HL-60 (cell line): ENCODE results near the gene ANKRD34B.

Experiments used
- DNase-seq, 2 experiments: peaks; one replicate each; pipeline ENCODE4 v3.0.0-alpha.2; 2010 to 2020; ENCODE audit warnings: low read depth in 1 of 2, low spot score in 1 of 2
- H3K27ac ChIP-seq: fragments of 250-450 bp; sonication (Bioruptor Pico); replicated peaks from 2 replicates; pipeline ENCODE4 v1.5.1; 2020; ENCODE audit warnings: mild to moderate bottlenecking, moderate library complexity
- H3K27me3 ChIP-seq: fragments of 250-450 bp; sonication (Bioruptor Pico); 2 replicates; pipeline ENCODE4 v1.5.1; 2021; ENCODE audit warnings: mild to moderate bottlenecking, moderate library complexity; ENCODE audit not compliant: insufficient read depth, poor library complexity, severe bottlenecking
- H3K4me3 ChIP-seq: replicated peaks from 2 replicates; pipeline ENCODE4 v1.5.1; 2011; ENCODE audit warnings: mild to moderate bottlenecking, control low read depth, low read length; ENCODE audit not compliant: insufficient read depth
- CTCF ChIP-seq: IDR thresholded peaks from one replicate; pipeline ENCODE4 v1.5.1; 2011; ENCODE audit warnings: low read length, control low read depth, inconsistent platforms; ENCODE audit not compliant: insufficient read depth
- GABPA ChIP-seq: IDR thresholded peaks from 2 replicates; pipeline ENCODE4 v1.6.1; 2012; ENCODE audit warnings: low read depth
- POLR2AphosphoS5 ChIP-seq: IDR thresholded peaks from 2 replicates; pipeline ENCODE4 v1.6.1; 2012; ENCODE audit warnings: low read depth
- SPI1 ChIP-seq: IDR thresholded peaks from 2 replicates; pipeline ENCODE4 v1.6.1; 2012; ENCODE audit warnings: low read depth, mild to moderate bottlenecking, borderline replicate concordance
- TF ChIP-seq, protein P1 (sequence below): IDR thresholded peaks from 2 replicates; pipeline ENCODE4 v1.6.1; 2012; ENCODE audit warnings: low read depth; ENCODE audit not compliant: insufficient replicate concordance

Gene ANKRD34B

GRCh38 chr5:80594810-80595209 lies 24.7 kb upstream of the ANKRD34B start:
- no peak overlapping the region for H3K27ac ChIP-seq
- TF ChIP-seq, protein P1, sequence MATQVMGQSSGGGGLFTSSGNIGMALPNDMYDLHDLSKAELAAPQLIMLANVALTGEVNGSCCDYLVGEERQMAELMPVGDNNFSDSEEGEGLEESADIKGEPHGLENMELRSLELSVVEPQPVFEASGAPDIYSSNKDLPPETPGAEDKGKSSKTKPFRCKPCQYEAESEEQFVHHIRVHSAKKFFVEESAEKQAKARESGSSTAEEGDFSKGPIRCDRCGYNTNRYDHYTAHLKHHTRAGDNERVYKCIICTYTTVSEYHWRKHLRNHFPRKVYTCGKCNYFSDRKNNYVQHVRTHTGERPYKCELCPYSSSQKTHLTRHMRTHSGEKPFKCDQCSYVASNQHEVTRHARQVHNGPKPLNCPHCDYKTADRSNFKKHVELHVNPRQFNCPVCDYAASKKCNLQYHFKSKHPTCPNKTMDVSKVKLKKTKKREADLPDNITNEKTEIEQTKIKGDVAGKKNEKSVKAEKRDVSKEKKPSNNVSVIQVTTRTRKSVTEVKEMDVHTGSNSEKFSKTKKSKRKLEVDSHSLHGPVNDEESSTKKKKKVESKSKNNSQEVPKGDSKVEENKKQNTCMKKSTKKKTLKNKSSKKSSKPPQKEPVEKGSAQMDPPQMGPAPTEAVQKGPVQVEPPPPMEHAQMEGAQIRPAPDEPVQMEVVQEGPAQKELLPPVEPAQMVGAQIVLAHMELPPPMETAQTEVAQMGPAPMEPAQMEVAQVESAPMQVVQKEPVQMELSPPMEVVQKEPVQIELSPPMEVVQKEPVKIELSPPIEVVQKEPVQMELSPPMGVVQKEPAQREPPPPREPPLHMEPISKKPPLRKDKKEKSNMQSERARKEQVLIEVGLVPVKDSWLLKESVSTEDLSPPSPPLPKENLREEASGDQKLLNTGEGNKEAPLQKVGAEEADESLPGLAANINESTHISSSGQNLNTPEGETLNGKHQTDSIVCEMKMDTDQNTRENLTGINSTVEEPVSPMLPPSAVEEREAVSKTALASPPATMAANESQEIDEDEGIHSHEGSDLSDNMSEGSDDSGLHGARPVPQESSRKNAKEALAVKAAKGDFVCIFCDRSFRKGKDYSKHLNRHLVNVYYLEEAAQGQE = no peak
- TF ChIP-seq SPI1 = no peak
- no peak for TF ChIP-seq GABPA
- TF ChIP-seq POLR2AphosphoS5 = no peak
- no peak for TF ChIP-seq CTCF
- no peaks in the 10 kb centered on the region for H3K27me3 ChIP-seq
- no peak for DNase-seq
- H3K4me3 ChIP-seq = no peak overlapping the region

DNA sequence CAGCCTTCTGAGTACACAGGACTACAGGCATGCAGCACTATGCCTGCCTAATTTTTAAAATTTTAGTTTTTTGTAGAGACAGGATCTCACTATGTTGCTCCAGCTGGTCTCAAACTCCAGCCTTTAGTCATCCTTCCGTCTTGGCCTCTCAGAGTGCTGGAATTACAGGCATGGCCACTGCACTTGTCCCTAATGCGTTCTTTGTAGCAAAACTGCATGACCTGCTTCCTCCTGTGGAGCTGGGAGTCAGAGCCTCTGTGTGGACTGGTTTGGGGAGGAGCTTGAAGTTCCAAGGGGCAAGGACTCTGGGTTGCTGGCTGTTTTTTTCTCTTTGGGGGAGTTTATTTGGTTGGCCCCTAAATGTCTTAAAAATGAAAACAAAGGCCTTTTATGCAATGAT lies 22.7 kb upstream of the ANKRD34B start:
- H3K27ac ChIP-seq = no peak overlapping the region
- no peaks in the 10 kb centered on the region for H3K27me3 ChIP-seq
- no peak overlapping the region for H3K4me3 ChIP-seq
- TF ChIP-seq, protein P1 = no peak
- TF ChIP-seq POLR2AphosphoS5 (no peak), GABPA (no peak), SPI1 (no peak), CTCF (no peak)
- no peak for DNase-seq

- TF ChIP-seq CTCF (no peak), SPI1 (no peak), POLR2AphosphoS5 (no peak), GABPA (no peak)
- TF ChIP-seq, protein P1 = no peak
- Histone ChIP-seq H3K27ac (no peak overlapping the region), H3K4me3 (no peak overlapping the region), H3K27me3 (no peaks in the 10 kb centered on the region)
- DNase-seq = no peak
These were observed 22.0 kb upstream of the ANKRD34B start for GRCh38 chr5:80592105-80592504.
